GM21367 (cell line): ENCODE measurements around the gene TRMT44.

Experiments
- ATAC-seq: cut with Tn5 transposase; IDR thresholded peaks from one replicate; pipeline ENCODE4 v1.9.1; 2021; ENCODE audit not compliant: unreplicated experiment

The TRMT44 gene

GRCh38 chr4:8433136-8433535, 7.4 kb upstream of the TRMT44 start:
- ATAC-seq, result no peak

GRCh38 chr4:8434251-8435073, 6.1 kb upstream of the TRMT44 start:
- no peak for ATAC-seq

- peak; percentile 43 for ATAC-seq
Measured at GRCh38 chr4:8435656-8436121, 4.9 kb upstream of the TRMT44 start.

- no peak for ATAC-seq
Measured at GRCh38 chr4:8437281-8437680, 3.3 kb upstream of the TRMT44 start.

- ATAC-seq, result no peak
Measured at GRCh38 chr4:8438743-8439142, 1.8 kb upstream of the TRMT44 start.

- no peak for ATAC-seq
Measured at GRCh38 chr4:8439168-8439567, 1.4 kb upstream of the TRMT44 start.

GRCh38 chr4:8439914-8440491, 574 bp upstream of the TRMT44 start:
- peak; percentile 24 for ATAC-seq

- no peak for ATAC-seq
Measured at GRCh38 chr4:8441499-8442091, 1.0 kb downstream of the TRMT44 start.

GRCh38 chr4:8442596-8443358, 2.2 kb downstream of the TRMT44 start:
- no peak for ATAC-seq

GRCh38 chr4:8443801-8444200, 3.2 kb downstream of the TRMT44 start:
- ATAC-seq, result no peak

GRCh38 chr4:8446122-8446521, 5.5 kb downstream of the TRMT44 start:
- ATAC-seq, result no peak

GRCh38 chr4:8451440-8452182, 11.0 kb downstream of the TRMT44 start:
- ATAC-seq, result no peak

- no peak for ATAC-seq
Measured at GRCh38 chr4:8453957-8454356, 13.4 kb downstream of the TRMT44 start.

GRCh38 chr4:8457646-8458252, 17.2 kb downstream of the TRMT44 start:
- ATAC-seq, result no peak

- ATAC-seq, result no peak
Measured at GRCh38 chr4:8459867-8460445, 19.4 kb downstream of the TRMT44 start.

- ATAC-seq, result no peak
Measured at GRCh38 chr4:8461086-8461485, 20.5 kb downstream of the TRMT44 start.

- no peak for ATAC-seq
Measured at GRCh38 chr4:8461616-8462015, 21.0 kb downstream of the TRMT44 start.

GRCh38 chr4:8463811-8464210, 23.2 kb downstream of the TRMT44 start:
- no peak for ATAC-seq

GRCh38 chr4:8464381-8464780, 23.8 kb downstream of the TRMT44 start:
- ATAC-seq, result no peak
